ENCODE measurements around the gene BCAS3.
"Not testable (repeated sequence)": the region's sequence is repeated elsewhere in the genome, so short reads cannot be mapped to it uniquely, and the experiment has no call there.

The BCAS3 gene

DNA sequence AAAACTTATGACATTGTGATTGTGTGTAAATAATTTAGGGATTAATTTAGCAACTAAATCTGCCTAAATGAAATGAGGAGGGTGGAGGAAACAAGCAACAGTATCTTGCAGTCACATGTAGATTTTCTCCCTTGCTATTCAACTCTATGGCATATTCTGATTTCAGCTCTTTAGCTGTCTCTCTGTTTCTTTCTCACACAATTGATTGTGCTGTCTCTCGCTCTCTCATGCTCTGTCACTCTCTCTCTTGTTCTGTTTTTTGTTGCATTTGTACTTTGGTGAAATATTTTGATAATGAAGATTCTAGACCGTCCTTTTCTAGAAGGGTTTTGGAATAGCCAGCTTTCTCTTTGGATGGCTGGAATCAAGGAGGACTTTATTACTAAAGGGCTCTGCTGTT is 70.6 kb downstream of the BCAS3 start:
- no peak for DNase-seq

DNA sequence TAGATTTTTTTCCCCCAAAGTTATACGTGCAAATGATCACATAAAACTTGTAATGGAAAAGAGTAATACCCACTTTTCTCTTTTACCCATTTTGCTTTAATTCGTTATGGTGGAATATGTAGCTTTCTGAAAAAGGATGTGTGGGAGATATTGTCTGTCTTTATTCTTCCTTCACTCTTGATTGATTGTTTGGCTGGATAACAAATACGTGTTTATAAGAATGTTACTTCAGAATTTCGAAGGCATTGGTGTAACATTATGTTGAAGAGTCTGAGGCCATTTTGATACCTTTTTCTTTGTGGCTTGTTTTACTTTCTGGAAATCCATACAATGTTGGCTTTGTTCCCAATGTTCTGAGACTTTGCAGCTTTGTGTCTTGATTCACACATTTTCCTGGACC is 71.4 kb downstream of the BCAS3 start:
- no peak for DNase-seq

DNA sequence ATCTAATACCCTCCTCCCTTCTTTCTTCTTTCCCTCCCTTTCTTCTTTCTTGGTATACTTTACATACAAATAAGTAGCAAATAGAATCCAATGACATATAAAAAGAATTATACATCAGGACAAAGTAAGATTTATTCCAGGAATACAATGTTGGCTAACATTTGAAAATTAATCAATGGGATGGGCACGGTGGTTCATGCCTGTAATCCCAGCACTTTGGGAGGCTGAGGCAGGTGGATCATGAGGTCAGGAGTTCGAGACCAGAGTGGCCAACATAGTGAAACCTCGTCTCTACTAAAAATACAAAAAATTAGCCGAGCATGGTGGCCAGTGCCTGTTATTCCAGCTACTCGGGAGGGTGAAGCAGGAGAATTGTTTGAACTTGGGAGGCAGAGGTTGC is 72.1 kb downstream of the BCAS3 start:
- no peak for DNase-seq

DNA sequence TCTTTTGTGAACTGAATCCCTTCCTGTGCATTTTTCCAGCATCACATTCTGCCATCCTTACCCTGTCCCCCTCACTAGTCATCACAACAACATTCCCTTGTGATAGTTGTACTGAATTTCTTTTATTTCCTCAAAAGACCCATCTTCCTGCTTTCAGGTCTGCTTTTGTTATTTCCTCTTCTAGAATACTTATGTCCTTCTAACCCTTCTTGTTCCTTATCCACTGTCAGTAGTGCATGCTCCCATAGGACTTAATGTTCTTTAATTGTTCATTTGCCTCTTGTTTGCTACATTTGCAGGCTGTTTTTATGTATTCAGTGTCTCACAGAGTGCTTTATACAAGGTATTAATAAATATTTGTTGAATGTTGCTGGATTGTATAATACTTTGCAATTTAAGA is 73.0 kb downstream of the BCAS3 start:
- DNase-seq = no peak

DNA sequence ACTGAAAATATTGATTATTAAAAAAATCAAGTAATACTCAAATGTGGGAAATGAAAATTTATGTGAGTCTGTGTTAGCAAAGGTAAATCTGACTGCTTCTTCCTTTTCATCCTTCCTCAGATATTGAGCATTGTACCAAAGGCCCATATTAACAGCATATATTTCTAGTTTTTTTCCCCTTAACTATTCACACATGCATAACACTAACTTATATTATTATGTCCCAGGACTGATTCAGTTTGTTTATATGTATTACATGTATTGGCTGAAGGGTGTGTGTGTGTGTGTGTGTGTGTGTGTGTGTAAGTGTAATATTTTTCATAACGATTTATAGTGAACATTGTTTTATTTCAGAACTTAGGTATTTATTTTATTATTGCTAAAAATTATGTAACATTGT is 74.2 kb downstream of the BCAS3 start:
- no peak for DNase-seq

DNA sequence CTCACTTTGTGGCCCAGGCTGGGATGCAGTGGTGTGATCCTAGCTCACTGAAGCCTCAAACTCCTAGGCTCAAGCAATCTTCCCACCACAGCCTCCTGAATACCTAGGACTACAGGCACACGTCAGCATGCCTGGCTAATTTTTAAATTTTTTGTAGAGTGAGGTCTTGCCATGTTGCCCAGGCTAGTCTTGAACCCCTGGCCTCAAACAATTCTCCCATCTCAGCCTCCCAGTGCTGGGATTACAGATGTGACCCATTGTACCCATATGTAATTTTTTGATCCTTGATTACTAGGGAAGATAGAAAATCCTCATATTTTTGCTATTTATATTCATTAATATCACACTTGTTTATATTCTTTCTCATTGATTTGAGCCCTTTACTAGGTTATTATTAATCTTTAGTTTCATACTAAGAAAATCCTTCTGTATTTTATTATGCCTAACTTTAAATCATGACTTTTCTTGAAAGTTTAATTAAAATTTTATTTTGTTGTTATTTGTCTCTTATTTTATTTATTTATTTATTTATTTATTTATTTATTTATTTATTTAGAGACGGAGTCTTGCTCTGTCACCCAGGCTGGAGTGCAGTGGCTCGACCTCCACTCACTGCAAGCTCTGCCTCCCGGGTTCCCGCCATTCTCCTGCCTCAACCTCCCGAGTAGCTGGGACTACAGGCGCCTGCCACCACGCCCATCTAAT is 75.4 kb downstream of the BCAS3 start:
- no peak for DNase-seq

DNA sequence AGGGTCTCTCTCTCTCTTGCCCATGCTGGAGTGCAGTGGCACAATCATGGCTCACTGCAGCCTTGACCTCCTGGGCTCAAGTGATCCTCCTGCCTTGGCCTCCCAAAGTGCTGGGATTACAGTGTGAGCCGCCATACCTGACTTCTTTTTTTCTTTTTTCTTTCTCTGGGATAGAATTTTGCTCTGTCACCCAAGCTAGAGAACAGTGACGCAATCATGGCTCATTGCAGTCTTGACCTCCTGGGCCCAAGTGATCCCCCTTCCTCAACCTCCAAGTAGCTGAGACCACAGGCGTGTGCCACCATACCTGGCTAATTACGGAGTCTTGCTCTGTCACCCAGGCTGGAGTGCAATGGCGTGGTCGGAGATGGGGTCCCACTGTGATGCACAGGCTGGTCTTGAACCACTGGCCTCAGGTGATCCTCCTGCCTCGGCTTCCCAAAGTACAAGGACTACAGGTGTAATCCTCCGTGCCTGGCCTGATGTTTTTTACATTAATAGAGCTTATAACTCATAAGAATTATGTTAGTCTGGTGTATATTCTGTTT is 76.5 kb downstream of the BCAS3 start:
- no peak for DNase-seq

DNA sequence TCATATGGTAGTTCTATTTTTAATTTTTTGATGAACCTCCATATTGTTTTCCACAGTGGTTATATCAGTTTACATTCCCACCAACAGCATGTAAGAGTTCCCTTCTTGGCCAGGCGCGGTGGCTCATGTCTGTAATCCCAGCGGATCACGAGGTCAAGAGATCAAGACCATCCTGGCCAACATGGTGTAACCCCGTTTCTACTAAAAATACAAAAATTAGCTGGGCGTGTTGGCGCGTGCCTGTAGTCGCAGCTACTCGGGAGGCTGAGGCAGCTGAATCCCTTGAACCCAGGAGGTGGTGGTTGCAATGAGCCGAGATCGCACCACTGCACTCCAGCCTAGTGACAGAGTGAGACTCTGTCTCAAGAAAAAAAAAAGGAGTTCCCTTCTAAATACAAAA is 79.1 kb downstream of the BCAS3 start:
- not testable (repeated sequence) for DNase-seq

DNA sequence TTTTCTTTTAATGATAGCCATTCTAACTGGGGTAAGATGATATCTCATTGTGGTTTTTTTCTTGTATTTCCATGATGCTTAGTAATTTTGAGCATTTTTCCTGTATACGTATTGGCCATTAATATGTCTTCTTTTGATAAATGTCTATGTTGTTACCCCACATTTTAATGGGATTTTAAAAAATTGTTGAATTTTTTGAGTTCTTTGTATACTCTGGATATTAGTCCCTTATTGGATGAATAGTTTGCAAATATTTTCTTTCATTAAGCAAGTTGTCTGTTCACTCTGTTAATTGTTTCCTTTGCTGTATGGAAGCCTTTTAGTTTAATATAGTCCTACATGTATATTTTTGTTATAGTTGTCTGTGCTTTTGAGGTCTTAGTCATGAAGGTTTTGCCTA is 79.8 kb downstream of the BCAS3 start:
- no peak for DNase-seq

DNA sequence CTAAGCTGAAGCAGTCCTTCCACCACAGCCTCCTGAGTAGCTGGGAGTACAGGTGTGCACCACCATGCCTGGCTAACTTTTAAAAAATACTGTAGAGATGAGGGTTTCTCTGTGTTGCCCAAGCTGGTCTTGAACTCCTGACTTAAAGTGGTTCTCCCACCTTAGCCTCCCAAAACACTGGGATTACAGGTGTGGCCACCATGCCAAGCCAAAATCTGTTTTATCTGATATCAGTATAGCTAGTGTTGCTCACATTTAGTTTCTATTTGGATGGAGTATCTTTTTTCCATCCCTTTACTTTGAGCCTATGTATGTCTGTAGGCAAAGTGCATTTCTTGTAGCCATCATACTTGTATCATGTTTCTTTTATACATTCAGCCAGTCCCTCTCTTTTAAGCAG is 82.1 kb downstream of the BCAS3 start:
- DNase-seq = no peak

DNA sequence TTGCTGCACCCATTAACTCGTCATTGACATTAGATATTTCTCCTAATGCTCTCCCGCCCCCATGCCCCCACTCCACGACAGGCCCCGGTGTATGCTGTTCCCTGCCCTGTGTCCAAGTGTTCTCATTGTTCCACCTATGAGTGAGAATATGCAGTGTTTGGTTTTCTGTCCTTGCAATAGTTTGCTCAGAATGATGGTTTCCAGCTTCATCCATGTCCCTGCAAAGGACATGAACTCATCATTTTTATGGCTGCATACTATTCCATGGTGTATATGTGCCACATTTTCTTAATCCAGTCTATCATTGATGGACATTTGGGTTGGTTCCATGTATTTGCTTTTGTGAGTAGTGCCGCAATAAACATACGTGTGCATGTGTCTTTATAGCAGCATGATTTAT is 83.7 kb downstream of the BCAS3 start:
- DNase-seq = not testable (repeated sequence)

DNA sequence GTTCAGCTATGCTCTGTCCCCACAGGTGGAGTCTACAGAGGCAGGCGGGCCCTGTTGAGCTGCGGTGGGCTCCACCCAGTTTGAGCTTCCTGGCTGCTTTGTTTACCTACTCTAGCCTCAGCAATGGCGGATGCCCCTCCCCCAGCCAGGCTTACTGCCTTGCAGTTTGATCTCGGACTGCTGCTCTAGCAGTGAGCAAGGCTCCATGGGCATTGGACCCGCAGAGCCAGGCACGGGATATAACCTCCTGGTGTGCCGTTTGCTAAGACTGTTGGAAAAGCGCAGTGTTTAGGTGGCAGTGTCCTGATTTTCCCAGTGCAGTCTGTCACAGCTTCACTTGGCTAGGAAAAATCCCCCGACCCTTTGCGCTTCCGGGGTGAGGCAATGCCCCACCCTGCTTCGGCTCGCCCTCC is 89.1 kb downstream of the BCAS3 start:
- no peak for DNase-seq

DNA sequence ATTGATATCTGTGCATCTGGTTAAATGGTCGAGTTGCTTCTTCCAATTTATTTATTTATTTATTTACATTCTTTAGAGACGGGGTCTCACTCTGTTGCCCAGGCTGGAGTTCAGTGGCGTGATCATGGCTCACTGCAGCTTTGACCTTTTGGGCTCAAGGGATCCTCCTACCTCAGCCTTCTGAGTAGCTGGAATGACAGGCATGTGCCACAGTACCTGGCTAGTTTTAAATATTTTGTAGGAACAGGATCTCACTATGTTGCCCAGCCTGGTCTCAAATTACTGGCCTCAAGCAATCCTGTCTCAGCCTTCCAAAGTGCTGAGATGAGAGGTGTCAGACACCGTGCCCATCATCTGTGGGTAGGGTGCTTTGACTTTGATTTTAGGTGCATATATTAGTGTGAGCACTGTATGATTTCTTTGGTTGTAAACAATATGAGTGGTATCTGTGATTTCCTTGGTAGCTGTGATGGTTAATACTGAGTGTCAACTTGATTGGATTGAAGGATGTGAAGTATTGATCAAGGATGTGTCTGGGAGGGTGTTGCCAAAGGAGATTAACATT is 90.2 kb downstream of the BCAS3 start:
- no peak for DNase-seq

DNA sequence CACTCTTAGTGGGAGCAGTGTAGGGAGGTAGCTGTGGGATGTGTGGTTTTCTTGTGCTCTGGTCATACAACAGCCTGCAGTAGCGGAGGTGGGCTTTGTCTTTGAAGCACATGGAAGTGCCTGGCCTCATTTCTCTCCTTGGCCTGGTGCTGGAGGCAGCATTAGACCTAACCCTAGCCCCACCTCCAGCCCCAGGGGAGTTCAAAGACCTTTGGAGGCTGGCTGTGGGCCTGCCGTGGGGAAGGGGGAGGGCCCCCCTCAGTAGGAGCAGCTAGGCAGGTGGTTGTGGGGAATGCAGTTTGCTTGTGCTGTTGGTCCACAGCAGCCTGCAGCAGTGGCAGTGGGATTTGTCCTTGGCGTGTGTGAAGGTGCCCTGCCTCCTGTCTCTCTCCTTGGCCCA is 91.7 kb downstream of the BCAS3 start:
- DNase-seq = no peak

DNA sequence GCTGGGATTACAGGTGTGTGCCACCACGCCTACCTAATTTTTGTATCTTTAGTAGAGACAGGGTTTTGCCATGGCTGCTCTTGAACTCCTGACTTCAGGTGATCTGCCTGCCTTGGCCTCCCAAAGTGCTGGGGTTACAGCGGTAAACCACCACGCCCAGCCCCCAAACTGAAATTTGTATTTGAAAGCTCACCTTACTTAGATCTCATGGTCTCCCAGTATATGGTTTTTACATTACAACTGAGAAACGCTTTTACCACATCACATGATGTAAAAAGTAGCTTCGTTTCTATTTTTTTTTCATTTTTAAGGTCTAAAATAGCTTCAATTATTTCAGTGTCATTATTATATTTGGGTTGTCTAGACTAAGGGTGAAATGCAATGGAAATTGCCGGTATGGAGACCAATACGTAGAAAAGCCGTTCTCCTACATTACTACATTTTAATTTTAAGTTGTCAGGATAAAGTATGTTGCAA is 93.3 kb downstream of the BCAS3 start:
- no peak for DNase-seq

DNA sequence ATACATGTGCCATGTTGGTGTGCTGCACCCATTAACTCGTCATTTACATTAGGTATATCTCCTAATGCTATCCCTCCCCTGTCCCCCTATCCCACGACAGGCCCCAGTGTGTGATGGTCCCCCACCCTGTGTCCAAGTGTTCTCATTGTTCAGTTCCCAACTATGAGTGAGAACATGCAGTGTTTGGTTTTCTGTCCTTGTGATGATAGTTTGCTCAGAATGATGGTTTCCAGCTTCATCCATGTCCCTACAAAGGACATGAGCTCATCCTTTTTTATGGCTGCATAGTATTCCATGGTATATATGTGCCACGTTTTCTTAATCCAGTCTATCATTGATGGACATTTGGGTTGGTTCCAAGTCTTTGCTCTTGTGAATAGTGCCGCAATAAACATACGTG is 94.0 kb downstream of the BCAS3 start:
- DNase-seq = not testable (repeated sequence)

DNA sequence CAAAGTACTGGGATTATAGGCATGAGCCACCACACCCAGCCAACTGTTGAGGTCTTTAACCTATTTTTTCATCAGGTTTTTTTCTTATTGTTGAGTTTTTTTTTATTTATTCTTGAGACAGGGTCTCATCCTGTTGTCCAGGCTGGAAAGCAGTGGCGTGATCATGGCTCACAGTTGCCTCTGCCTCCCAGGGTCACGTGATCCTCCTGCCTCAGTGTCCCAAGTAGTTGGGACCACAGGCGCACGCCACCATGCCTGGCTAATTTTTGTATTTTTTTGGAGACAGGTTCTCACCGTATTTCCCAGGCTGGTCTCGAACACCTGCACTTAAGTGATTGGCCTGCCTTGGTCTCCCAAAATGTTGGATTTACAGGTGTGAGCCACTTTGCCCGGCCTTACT is 95.9 kb downstream of the BCAS3 start:
- DNase-seq = no peak

DNA sequence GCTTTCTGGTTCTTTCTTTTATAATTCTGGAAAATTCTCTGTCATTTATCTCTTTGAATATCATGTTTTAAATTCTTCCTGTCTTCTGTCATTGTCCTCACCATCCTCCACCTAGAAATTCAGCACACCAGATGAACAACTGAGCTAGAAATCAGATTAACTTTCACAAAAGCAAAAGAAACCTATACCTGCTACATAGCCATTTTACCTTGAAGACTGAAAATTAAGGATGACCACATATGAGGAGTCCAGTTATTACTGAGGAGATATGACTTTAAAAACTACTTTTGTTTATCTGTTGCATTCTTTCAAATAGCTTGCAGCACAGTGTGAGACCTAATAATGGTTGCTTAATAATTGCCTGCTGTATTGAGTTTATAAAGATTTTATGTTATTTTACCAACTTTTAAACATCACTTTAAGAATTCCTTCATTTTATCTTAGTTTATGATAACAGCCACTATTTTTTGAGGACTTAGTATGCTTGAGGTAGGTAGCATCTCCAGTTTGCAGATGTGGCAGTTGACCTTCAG is 104.3 kb downstream of the BCAS3 start:
- no peak for DNase-seq

DNA sequence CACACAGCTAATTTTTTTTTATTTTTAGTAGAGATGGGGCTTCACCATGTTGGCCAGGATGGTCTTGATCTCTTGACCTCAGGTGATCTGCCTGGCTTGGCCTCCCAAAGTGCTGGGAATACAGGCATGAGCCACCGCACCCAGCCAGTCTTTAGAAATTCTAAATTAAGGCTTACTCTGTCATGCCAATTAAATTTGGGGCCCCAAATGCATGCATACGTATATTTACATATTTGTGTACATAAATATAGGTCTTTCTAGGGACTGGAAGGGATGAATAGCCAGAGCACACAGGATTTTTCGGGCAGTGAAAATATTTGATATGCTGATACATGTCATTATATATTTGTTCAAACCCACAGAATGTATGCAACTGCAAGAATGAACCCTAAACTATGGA is 105.1 kb downstream of the BCAS3 start:
- DNase-seq = no peak

DNA sequence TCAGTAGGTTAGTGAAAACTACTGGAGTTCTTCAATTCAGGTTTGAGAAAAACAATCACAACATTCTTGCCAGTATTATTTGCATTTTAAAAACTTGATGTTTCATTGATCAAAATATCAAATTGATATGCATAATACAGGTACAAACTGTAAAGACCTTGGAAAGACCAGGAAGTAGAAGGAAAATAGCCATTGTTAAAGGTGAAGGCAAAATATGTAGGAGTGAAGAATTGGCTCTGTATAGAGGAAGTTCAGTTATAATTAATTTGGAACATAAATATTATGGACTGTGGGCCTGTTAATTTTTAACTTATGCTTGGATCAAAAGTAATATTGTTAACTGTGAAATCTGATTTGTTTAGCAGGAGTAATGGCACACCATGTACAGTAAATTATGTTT is 112.6 kb downstream of the BCAS3 start:
- no peak for DNase-seq

DNA sequence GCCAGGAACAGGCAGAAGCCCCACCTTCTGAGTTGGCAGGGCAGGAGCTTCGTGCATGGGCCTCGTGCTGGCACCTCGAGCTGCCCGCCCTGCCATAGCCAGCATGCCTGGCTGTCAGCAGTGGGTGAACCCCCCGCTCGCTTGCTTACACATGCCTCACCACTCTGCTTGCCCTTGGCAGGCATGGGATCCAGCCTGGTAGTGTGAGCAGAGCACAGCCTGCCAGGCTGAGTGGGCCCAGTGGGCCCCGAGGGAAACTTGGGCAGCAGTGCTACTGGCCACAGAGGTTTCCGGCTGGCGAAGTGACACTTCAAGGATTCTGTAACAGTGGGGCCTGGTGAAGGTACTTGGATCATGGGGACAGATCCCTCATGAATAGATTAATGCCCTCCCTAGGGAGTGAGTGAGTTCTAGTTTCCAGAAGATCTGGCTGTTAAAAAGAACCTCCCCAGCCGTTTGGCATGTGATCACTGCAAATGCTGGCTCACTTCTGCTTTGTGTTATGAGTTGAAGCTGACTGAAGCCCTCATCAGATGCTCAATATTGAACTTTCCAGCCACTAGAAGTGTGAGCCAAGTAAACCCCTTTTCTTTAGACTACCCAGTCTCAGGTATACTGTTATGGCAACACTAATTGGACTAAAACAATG is 114.7 kb downstream of the BCAS3 start:
- DNase-seq = no peak

DNA sequence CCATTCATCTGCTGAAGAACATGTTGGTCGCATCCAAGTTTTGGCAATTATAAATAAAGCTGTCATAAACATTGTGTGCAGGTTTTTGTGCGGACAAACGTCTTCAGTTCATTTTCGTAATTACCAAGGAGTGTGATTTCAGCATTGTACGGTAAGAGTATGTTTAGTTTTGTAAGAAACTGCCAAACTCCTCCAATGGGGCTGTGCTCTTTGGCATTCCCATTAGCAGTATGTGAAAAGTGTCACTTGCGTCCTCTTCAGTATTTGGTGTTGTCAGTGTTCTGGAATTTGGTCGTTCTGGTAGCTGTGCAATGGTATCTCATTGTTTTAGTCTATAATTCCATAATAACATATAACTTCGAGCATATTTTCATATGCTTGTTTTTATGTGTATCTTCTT is 120.9 kb downstream of the BCAS3 start:
- DNase-seq = no peak

DNA sequence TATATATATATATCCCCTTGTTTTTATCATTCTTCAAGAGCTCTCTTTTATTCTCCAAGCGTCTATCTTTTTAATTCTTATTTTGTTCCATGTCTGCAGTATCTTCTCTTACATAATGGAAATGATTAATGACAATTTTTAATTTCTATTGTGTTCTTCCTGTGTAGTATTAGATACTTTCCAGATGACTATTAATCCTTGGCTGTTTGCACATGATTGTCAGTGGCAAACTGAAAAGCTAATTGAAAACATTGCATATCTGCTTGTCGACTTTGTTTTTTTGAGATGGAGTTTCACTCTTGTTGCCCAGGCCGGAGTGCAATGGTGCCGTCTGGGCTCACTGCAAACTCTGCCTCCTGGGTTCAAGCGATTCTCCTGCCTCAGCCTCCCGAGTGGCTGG is 124.7 kb downstream of the BCAS3 start:
- DNase-seq = no peak

DNA sequence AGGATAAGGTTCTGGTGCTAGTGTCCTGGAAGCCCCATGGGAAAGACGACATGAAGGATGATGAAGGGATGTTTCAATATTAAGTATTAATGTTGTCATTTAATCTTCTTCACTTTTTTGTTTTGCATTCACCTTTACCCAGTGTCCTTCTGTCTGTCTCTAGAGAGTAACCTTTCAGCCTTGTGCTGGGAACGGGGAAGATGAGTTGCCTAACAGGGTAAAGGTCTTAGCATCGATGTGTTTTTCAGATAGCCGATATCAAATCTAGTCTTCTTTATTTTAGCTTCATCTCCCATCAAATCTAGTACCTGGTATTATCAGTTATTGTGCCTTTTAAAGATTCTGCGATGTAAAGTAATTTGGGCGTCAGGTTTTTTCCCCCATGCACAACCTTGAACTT is 125.4 kb downstream of the BCAS3 start:
- no peak for DNase-seq

Data from activated CD4-positive, alpha-beta T cell treated with anti-CD3 and anti-CD28 coated beads, Interleukin-2, amount 50 U/mL, for 16 hours (primary cell).